ENCODE measurements around the gene RPL38.

DNA sequence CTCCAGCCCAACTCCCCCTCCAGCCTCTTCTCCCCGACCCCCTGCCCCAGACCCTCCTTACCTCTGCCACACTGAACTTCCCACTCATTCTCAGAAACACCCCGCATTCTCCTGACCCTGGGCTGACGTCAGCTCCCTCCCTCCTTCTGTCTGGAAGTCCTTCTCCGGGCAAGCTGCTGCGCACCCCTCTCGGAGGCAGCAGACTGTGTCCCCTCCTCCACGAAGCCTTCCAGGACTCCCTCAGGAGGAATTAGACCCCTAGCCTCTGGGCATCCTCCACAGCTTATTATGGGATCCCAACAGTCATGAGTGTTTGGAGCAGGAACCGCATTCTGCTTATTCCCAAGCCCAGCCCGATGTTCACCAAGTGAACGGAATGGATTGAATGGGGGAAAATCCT is 3.4 kb upstream of the RPL38 start:
- TF ChIP-seq FOXM1 (IDR thresholded peaks at IDR 0.05; ENCODE audit: low read depth) (no peak), RXRA (IDR thresholded peaks at IDR 0.05; ENCODE audit: borderline replicate concordance, low read depth) (no peak), RAD21 (IDR thresholded peaks at IDR 0.05; ENCODE audit: low read length) (no peak), GABPA (IDR thresholded peaks at IDR 0.05; ENCODE audit: low read depth) (no peak), CHD2 (IDR thresholded peaks at IDR 0.05; ENCODE audit: low read length, partially characterized antibody) (no peak), TCF12 (IDR thresholded peaks at IDR 0.05) (no peak), FOXJ3 (CRISPR knock-in tag; IDR thresholded peaks at IDR 0.05) (no peak)
- TF ChIP-seq, protein P1, sequence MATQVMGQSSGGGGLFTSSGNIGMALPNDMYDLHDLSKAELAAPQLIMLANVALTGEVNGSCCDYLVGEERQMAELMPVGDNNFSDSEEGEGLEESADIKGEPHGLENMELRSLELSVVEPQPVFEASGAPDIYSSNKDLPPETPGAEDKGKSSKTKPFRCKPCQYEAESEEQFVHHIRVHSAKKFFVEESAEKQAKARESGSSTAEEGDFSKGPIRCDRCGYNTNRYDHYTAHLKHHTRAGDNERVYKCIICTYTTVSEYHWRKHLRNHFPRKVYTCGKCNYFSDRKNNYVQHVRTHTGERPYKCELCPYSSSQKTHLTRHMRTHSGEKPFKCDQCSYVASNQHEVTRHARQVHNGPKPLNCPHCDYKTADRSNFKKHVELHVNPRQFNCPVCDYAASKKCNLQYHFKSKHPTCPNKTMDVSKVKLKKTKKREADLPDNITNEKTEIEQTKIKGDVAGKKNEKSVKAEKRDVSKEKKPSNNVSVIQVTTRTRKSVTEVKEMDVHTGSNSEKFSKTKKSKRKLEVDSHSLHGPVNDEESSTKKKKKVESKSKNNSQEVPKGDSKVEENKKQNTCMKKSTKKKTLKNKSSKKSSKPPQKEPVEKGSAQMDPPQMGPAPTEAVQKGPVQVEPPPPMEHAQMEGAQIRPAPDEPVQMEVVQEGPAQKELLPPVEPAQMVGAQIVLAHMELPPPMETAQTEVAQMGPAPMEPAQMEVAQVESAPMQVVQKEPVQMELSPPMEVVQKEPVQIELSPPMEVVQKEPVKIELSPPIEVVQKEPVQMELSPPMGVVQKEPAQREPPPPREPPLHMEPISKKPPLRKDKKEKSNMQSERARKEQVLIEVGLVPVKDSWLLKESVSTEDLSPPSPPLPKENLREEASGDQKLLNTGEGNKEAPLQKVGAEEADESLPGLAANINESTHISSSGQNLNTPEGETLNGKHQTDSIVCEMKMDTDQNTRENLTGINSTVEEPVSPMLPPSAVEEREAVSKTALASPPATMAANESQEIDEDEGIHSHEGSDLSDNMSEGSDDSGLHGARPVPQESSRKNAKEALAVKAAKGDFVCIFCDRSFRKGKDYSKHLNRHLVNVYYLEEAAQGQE (IDR thresholded peaks at IDR 0.05; ENCODE audit: low read depth, low read length): no peak
- TF ChIP-seq, protein P2, sequence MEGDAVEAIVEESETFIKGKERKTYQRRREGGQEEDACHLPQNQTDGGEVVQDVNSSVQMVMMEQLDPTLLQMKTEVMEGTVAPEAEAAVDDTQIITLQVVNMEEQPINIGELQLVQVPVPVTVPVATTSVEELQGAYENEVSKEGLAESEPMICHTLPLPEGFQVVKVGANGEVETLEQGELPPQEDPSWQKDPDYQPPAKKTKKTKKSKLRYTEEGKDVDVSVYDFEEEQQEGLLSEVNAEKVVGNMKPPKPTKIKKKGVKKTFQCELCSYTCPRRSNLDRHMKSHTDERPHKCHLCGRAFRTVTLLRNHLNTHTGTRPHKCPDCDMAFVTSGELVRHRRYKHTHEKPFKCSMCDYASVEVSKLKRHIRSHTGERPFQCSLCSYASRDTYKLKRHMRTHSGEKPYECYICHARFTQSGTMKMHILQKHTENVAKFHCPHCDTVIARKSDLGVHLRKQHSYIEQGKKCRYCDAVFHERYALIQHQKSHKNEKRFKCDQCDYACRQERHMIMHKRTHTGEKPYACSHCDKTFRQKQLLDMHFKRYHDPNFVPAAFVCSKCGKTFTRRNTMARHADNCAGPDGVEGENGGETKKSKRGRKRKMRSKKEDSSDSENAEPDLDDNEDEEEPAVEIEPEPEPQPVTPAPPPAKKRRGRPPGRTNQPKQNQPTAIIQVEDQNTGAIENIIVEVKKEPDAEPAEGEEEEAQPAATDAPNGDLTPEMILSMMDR (IDR thresholded peaks at IDR 0.05): no peak
- TF ChIP-seq, protein P3, sequence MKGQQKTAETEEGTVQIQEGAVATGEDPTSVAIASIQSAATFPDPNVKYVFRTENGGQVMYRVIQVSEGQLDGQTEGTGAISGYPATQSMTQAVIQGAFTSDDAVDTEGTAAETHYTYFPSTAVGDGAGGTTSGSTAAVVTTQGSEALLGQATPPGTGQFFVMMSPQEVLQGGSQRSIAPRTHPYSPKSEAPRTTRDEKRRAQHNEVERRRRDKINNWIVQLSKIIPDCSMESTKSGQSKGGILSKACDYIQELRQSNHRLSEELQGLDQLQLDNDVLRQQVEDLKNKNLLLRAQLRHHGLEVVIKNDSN (IDR thresholded peaks at IDR 0.05; ENCODE audit: borderline replicate concordance, low read depth): no peak
- TF ChIP-seq, protein P4, sequence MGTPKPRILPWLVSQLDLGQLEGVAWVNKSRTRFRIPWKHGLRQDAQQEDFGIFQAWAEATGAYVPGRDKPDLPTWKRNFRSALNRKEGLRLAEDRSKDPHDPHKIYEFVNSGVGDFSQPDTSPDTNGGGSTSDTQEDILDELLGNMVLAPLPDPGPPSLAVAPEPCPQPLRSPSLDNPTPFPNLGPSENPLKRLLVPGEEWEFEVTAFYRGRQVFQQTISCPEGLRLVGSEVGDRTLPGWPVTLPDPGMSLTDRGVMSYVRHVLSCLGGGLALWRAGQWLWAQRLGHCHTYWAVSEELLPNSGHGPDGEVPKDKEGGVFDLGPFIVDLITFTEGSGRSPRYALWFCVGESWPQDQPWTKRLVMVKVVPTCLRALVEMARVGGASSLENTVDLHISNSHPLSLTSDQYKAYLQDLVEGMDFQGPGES (IDR thresholded peaks at IDR 0.05; ENCODE audit: low read depth, low read length): no peak

Data from SK-N-SH (cell line).